H9 (cell line): Measurements from ENCODE around the gene ATG7. TPM values are rescaled to one million over a fixed set of nuclear protein-coding genes. Genes with fewer than 3 reads are reported as not detected.

Experiments
- DNase-seq: peaks from one replicate; pipeline ENCODE4 v3.0.0-alpha.2; 2017
- H2AFZ ChIP-seq: one replicate; pipeline ENCODE4 v1.6.1; 2013; ENCODE audit warnings: mild to moderate bottlenecking, low read length, control low read depth, moderate library complexity
- H2AK5ac ChIP-seq: 2 replicates; pipeline ENCODE4 v1.6.1; 2013; ENCODE audit warnings: low read length, control low read depth, mixed read lengths; ENCODE audit not compliant: insufficient read length
- H2BK120ac ChIP-seq: one replicate; pipeline ENCODE4 v1.6.1; 2013; ENCODE audit warnings: low read depth, mild to moderate bottlenecking, low read length, control low read depth, inconsistent platforms; ENCODE audit not compliant: poor library complexity, severe bottlenecking
- H2BK12ac ChIP-seq: 2 replicates; pipeline ENCODE4 v1.6.1; 2013; ENCODE audit warnings: low read length, control low read depth, mixed read lengths, low read depth; ENCODE audit not compliant: insufficient read length
- H2BK15ac ChIP-seq: 2 replicates; pipeline ENCODE4 v1.6.1; 2013; ENCODE audit warnings: low read depth, low read length, control low read depth
- H2BK20ac ChIP-seq: one replicate; pipeline ENCODE4 v1.6.1; 2013; ENCODE audit warnings: low read depth, mild to moderate bottlenecking, low read length, control low read depth, inconsistent platforms; ENCODE audit not compliant: poor library complexity, severe bottlenecking
- H2BK5ac ChIP-seq: 2 replicates; pipeline ENCODE4 v1.6.1; 2013; ENCODE audit warnings: low read length, control low read depth, mixed read lengths; ENCODE audit not compliant: insufficient read length
- H3K14ac ChIP-seq: 2 replicates; pipeline ENCODE4 v1.6.1; 2013; ENCODE audit warnings: low read length, control low read depth; ENCODE audit not compliant: insufficient read depth
- H3K18ac ChIP-seq: 2 replicates; pipeline ENCODE4 v1.6.1; 2013; ENCODE audit warnings: low read depth, mild to moderate bottlenecking, mixed read lengths, low read length, control low read depth; ENCODE audit not compliant: insufficient read length
- H3K23ac ChIP-seq: 2 replicates; pipeline ENCODE4 v1.6.1; 2013; ENCODE audit warnings: low read length, control low read depth, mixed read lengths, low read depth; ENCODE audit not compliant: insufficient read length
- H3K23me2 ChIP-seq: 2 replicates; pipeline ENCODE4 v1.6.1; 2013; ENCODE audit warnings: low read depth, mild to moderate bottlenecking, mixed read lengths, low read length, control low read depth; ENCODE audit not compliant: insufficient read length, poor library complexity, severe bottlenecking
- H3K27ac ChIP-seq: 2 replicates; pipeline ENCODE4 v1.5.1; 2013; ENCODE audit warnings: low read length, control low read depth, mixed read lengths, low read depth; ENCODE audit not compliant: insufficient read length
- H3K27me3 ChIP-seq: 2 replicates; pipeline ENCODE4 v1.6.1; 2013; ENCODE audit warnings: low read length, control low read depth, inconsistent platforms; ENCODE audit not compliant: insufficient read depth
- H3K4ac ChIP-seq: 2 replicates; pipeline ENCODE4 v1.6.1; 2013; ENCODE audit warnings: low read depth, mild to moderate bottlenecking, control low read depth, inconsistent platforms, low read length, moderate library complexity
- H3K4me1 ChIP-seq: 2 replicates; pipeline ENCODE4 v1.6.1; 2013; ENCODE audit warnings: low read length, control low read depth, inconsistent platforms; ENCODE audit not compliant: insufficient read depth
- H3K4me2 ChIP-seq: 2 replicates; pipeline ENCODE4 v1.6.1; 2013; ENCODE audit warnings: low read length, control low read depth, mixed read lengths; ENCODE audit not compliant: insufficient read length, insufficient read depth
- H3K56ac ChIP-seq: 2 replicates; pipeline ENCODE4 v1.6.1; 2013; ENCODE audit warnings: low read depth, mild to moderate bottlenecking, mixed read lengths, low read length, control low read depth; ENCODE audit not compliant: insufficient read length
- H3K79me1 ChIP-seq: 2 replicates; pipeline ENCODE4 v1.6.1; 2013; ENCODE audit warnings: low read depth, mild to moderate bottlenecking, moderate library complexity, low read length, control low read depth, inconsistent platforms; ENCODE audit not compliant: insufficient read depth, poor library complexity, severe bottlenecking
- H3K79me2 ChIP-seq: 2 replicates; pipeline ENCODE4 v1.6.1; 2013; ENCODE audit warnings: low read length, control low read depth, inconsistent platforms; ENCODE audit not compliant: insufficient read depth
- H3K9ac ChIP-seq: 2 replicates; pipeline ENCODE4 v1.6.1; 2013; ENCODE audit warnings: low read length, control low read depth, mixed read lengths; ENCODE audit not compliant: insufficient read length; ENCODE audit errors: extremely low read depth
- H3K9me3 ChIP-seq: one replicate; pipeline ENCODE4 v1.6.1; 2013; ENCODE audit warnings: low read depth, low read length, inconsistent platforms; ENCODE audit not compliant: control insufficient read depth
- H3T11ph ChIP-seq: one replicate; pipeline ENCODE4 v1.6.1; 2013; ENCODE audit warnings: mild to moderate bottlenecking, low read length, control low read depth, inconsistent platforms
- H4K20me1 ChIP-seq: one replicate; pipeline ENCODE4 v1.6.1; 2013; ENCODE audit not compliant: control insufficient read depth, insufficient read length, insufficient read depth
- H4K5ac ChIP-seq: 2 replicates; pipeline ENCODE4 v1.6.1; 2013; ENCODE audit warnings: low read depth, mild to moderate bottlenecking, mixed read lengths, low read length, control low read depth; ENCODE audit not compliant: insufficient read length
- H4K8ac ChIP-seq: replicated peaks from 2 replicates; pipeline ENCODE4 v1.6.1; 2013; ENCODE audit warnings: low read length, control low read depth, mixed read lengths, low read depth; ENCODE audit not compliant: insufficient read length
- H4K91ac ChIP-seq: 2 replicates; pipeline ENCODE4 v1.6.1; 2013; ENCODE audit warnings: low read depth, mild to moderate bottlenecking, moderate library complexity, mixed read lengths, low read length, control low read depth; ENCODE audit not compliant: insufficient read length
- H3K27ac Mint-ChIP-seq, 3 experiments: 2 replicates in 2 of 3; 3 replicates in 1 of 3; pipeline ENCODE4 v1.8.0; 2020 to 2021; ENCODE audit warnings: mixed read lengths in 3 of 3, mild to moderate bottlenecking in 1 of 3, moderate library complexity in 1 of 3
- H3K27me3 Mint-ChIP-seq: 2 replicates; pipeline ENCODE4 v1.8.0; 2021; ENCODE audit warnings: low read depth, mild to moderate bottlenecking, moderate library complexity, mixed read lengths
- H3K36me3 Mint-ChIP-seq, 3 experiments: 2 replicates in 2 of 3; 3 replicates in 1 of 3; pipeline ENCODE4 v1.8.0; 2020 to 2021; ENCODE audit warnings: low read depth in 3 of 3, mixed read lengths in 3 of 3; ENCODE audit not compliant: insufficient read depth in 1 of 3
- H3K4me1 Mint-ChIP-seq, 2 experiments: 2 replicates each; pipeline ENCODE4 v1.8.0; 2020; ENCODE audit warnings: mixed read lengths in 2 of 2
- H3K4me3 Mint-ChIP-seq, 2 experiments: 2 replicates in 1 of 2; 3 replicates in 1 of 2; pipeline ENCODE4 v1.8.0; 2020 to 2021; ENCODE audit warnings: mild to moderate bottlenecking in 2 of 2, mixed read lengths in 2 of 2, moderate library complexity in 1 of 2
- H3K9me3 Mint-ChIP-seq, 2 experiments: 2 replicates in 1 of 2; 3 replicates in 1 of 2; pipeline ENCODE4 v1.8.0; 2020; ENCODE audit warnings: mild to moderate bottlenecking in 2 of 2, mixed read lengths in 2 of 2, moderate library complexity in 1 of 2
- CTCF ChIP-seq: fragments of 200-600 bp; sonication (generic); conservative IDR thresholded peaks from 3 replicates; pipeline ENCODE4 v1.8.0; 2021; ENCODE audit warnings: antibody characterized with exemption, mild to moderate bottlenecking
- WGBS: extraction: QIAGEN DNeasy Blood & Tissue Kit; methylation state at CpG from one replicate; pipeline ENCODE4 v1.1.7; 2013; ENCODE audit warnings: missing lambda C conversion rate, low lambda C conversion rate, mixed read lengths; ENCODE audit not compliant: insufficient read length; ENCODE audit errors: extremely low coverage; 5-methylcytosine and 5-hydroxymethylcytosine counted together
- total RNA-seq: library from RNA; stranded (reverse); gene quantifications from 2 replicates; pipeline ENCODE4 v1.2.1, GENCODE V29; 2021

Gene ATG7
- total RNA-seq, 1 experiment from 2014 or later = 17.9 TPM

- Histone ChIP-seq H3K4me1 (peaks cover 10% of the 10 kb centered on the region), H3K9me3 (no peaks in the 10 kb centered on the region), H2AK5ac (no peak overlapping the region), H3K4ac (no peak overlapping the region), H2AFZ (no peak overlapping the region), H4K8ac (no peak overlapping the region), H2BK12ac (no peak overlapping the region), H3K79me1 (peaks cover 10% of the 10 kb centered on the region), H3K18ac (no peak overlapping the region), H4K5ac (no peak overlapping the region), H3K23me2 (peaks cover 7% of the 10 kb centered on the region), H2BK15ac (no peak overlapping the region), H2BK20ac (no peak overlapping the region), H3K23ac (no peak overlapping the region), H3K79me2 (peaks cover 22% of the 10 kb centered on the region; the same call in 1 of the 2 replicates), H3K27ac (no peak overlapping the region), H3T11ph (no peak overlapping the region), H3K4me2 (no peak overlapping the region), H3K56ac (no peak overlapping the region), H3K27me3 (no peaks in the 10 kb centered on the region), H3K9ac (no peak overlapping the region), H2BK120ac (no peak overlapping the region), H4K91ac (no peak overlapping the region), H4K20me1 (peaks cover 2% of the 10 kb centered on the region), H2BK5ac (no peak overlapping the region), H3K14ac (no peak overlapping the region)
- peaks cover 27 to 32% of the 10 kb centered on the region in 2 experiments for H3K4me1 Mint-ChIP-seq
- no peaks in the 10 kb centered on the region for H3K9me3 Mint-ChIP-seq
- no CpG with 5 or more reads among the region's 8 CpGs for WGBS
- H3K27me3 Mint-ChIP-seq = no peaks in the 10 kb centered on the region
- H3K36me3 Mint-ChIP-seq = peaks cover 7 to 18% (median 8%) of the 10 kb centered on the region in 3 experiments
- no peak for TF ChIP-seq CTCF
- no peak for DNase-seq
- no peak overlapping the region for H3K4me3 Mint-ChIP-seq
- H3K27ac Mint-ChIP-seq = no peak overlapping the region
Observed at GRCh38 chr3:11578169-11578568, 306.0 kb downstream of the ATG7 start.
